Activated T-cell treated with anti-CD3 and anti-CD28 coated beads for 4 hours (primary cell): ENCODE measurements around the gene ACACA.
"Not testable (repeated sequence)": the region's sequence is repeated elsewhere in the genome, so short reads cannot be mapped to it uniquely, and the experiment has no call there.

Experiments used
- DNase-seq: peaks from one replicate; pipeline ENCODE4 v3.0.0-alpha.2; 2020

Gene ACACA

DNA sequence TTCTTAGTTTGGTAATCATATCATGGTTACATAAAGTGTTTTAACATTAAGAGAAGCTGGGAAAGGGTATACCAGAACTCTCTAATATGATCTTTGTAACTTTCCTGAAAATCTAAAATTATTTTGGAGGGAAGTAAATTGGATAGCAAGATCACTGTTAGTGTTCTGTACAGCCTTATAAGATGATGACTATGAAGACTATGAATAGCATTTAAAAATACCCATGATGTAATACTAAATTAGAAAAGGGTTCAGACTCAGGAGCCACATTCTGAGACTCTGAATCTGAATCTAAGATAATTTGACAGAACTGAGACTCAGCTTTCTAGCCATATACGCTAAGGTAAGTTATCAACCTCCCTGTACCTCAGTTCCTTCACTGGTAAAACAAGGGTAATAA, 238.9 kb downstream of the ACACA start:
- no peak for DNase-seq

DNA sequence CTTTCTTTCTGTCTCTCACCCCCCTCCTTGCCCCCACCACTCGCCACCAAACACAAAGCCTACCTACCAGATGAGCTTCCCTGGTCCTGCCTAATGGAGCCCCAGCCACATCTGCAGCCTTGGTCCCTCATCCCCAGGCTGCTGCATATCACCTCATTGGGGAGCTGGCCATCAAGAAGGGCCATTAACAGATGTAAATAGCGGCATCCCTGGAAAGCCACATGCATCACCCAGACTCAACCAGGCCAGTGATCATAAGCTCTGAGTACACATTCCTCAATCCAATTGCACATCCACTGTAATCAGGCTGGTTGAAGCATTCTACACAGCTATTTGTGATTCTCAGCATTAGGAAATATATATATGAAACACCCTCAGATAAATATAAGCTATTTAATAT, 242.6 kb downstream of the ACACA start:
- DNase-seq: no peak

DNA sequence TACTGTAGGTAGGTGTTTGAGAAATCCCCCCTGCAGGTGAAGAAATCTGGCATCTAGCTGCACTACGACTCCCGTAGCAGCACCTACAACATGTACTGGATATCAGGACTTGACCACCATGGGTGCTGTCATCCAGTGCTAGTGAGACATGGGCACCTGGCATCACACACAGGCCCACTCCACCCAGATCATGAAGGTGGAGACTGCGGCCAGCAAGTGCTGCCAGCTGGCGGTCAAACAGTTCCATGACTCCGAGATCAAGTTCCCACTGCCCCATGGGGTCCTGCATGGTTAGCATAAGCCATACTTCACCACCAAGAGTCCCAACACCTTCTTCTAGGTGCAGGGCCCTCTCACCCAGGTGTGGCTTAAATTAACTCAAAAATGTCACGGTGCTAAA, 243.8 kb downstream of the ACACA start:
- DNase-seq: no peak

DNA sequence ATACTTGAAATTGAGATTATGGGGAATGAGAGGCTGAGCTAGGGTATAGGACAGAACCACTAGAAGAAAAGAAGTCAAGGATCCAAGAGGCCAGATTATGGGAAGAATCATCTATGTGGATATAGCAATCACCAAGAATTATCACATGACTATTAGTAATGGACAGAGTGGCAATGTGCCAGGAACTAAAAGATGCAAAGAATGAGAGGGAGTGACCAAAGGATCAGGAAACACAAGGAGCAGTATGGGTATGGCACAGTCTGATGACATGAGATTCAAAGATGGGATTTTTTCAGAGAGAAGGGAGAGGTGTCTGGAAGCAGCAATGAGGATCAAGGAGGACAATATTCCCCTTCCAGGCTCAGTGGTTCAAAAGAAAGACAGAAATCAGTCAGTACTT, 245.7 kb downstream of the ACACA start:
- no peak for DNase-seq

DNA sequence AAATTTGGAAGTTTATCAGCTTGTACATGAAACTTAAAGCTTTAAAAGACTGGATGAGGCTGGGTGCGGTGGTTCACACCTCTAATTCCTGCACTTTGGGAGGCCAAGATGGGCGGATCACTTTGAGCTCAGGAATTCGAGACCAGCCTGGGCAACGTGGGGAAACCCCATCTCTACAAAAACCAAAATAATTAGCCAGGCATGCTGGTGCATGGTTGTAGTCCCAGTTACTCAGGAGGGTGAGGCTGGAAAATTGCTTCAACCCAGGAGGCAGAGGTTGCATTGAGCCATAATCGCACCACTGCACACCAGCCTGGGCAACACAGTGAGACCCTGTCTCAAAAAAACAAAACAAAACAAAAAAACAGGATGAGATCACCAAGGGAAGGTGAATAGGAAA, 248.3 kb downstream of the ACACA start:
- no peak for DNase-seq

DNA sequence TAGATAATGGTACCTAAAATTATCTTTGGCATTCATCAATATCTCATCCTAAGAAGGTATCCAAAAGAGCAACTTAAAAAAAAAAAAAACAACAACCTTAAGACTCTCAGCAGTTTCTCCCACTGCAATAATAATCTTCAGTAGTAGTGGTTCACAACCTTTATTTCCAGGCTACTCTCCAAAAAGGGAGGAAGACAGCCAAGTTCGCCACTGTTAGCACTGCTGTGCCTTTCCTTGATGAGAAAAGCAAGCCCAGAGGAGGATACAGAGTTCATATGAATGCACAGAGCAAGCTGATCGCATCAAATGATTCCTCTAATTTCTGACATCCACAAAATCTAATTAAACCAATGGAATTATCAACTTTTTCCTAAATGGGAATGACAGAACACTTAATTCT, 258.5 kb downstream of the ACACA start:
- no peak for DNase-seq

DNA sequence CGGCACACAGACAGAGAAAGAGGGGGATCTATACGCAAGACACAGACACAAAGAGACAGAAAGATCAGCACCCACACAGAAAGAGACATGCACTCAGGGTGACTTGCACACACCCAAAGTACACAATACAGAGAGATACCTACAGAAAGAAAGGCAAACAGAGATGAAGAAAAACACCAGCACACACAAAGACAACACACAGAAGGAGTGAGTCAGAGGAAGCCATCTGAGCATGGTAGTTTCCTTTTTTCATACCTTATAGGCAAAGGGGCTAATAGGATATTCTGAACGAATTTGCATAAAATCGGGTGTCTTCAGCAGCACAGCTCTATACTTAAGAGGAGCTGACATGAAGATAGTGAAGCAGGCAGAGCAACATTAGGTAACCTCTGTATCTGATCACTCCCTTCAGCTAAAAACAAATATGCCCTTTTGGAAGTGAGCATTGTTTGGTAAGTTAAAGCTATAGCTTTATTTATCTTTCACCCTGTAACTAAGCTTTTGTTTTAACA, 259.3 kb downstream of the ACACA start:
- DNase-seq: no peak

DNA sequence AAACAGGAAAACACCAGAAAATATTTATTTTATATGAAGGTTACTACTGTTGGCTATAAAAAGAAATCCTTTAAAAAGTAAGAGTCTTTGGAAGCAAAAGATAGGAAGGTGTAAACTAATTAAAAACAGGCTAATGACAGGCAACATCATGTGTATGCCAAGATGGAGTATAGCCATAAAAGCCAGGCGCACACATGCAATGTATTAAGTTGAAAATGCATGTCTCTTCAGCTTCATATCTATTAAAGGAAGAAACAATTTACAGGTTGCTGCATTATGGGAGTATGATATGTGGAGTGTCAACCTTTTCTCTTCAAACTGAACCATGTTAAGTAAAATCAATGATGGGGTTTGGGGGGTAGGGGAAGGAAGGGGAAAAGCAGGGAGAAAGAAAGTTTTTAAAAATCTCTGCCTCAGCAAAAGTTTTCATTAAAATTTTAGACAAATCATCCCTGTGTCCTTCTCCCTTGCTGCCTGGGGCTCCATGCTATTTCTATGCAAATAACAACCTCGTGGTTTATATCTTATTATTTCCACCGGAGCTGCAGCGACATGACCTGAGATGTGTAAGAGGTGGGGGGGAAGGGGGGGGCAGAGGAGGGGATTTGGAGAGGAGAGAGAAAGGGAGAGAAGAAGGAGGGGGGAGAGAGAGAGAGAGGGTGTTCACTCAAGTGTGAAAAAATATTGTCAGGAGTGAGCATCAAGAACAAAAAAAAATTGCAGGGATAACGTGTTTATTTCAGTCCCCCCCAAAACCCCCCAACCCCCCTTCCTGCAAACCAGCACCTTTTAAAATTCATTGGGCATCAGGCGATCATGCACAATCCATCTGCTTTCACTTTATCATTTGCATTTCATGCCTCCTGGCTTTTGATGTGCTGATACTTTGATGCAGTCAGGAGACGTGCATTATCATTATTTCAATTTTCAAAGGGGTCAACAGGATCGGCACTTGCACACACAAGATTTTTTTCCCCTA, 260.3 kb downstream of the ACACA start:
- no peak for DNase-seq

DNA sequence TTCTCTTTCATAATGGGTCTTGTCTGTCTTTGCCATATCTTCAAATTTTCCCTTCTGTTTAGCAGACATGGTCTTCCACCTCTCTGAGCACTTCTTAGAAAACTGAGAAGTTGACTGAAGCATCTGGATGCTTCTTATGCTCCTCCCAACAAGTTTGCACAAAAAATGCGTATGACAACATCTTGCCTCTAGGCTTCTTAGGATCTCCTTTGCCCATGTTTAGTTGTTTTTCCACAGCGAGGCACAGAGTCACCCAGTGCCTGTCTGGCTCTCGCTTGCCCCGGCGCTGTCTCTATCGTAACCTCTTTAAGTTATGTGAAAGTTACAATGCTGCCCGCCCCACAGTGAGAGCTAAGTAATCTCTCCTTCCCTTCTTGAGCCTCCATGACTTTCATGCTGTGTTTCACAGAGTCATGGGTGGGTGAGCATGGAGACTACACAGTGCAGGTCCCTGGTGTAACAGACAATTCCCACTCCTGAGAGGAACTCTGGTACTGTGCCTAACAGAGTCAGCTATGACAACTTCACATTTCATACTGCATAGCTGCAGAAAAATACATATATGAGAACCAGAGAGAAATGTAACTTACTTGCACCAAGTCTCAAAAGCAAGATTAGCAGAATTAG, 262.4 kb downstream of the ACACA start:
- DNase-seq: no peak

DNA sequence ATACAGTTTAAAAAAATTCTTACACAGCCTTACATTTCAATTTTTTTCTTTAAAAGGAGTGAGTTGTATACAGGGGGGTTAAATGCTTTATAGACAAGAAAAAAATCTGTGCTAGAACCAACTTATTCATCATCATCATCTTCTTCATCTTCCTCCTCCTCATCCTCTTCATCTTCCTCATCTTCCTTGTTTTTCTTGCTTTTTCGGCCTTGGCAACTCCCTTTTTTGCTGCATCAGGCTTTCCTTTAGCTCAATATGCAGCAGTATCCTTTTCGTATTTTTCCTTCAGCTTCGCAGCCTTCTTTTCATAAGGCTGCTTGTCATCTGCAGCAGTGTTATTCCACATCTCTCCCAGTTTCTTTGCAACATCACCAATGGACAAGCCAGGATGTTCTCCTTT, 263.1 kb downstream of the ACACA start:
- not testable (repeated sequence) for DNase-seq

DNA sequence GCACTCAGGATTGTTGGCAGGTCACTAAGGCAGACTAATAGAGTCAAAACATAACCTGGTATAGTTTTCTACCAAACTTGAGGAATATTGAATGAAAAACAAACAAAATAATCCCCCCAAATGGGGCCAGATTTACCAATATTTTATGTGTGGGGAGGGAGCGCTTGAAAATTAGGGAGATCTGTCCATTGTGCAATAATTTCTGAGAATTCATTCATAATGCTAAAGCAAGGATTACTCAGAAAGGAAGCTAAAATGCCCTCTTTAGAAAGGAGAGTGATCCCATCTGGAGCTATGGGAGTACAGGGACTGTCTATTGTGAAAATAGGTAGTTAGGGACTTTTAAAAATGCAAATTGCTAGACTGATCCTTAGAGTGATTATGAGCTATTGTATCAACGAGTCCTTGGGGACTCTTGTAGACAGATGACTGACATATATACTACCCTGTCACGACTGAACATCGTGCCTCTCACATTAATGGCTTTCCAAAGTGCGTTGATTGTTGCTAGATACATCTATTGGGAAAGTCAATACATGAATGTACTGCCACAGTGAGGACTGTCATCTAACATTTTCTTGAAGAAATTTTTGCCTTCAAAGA, 264.2 kb downstream of the ACACA start:
- DNase-seq: no peak

DNA sequence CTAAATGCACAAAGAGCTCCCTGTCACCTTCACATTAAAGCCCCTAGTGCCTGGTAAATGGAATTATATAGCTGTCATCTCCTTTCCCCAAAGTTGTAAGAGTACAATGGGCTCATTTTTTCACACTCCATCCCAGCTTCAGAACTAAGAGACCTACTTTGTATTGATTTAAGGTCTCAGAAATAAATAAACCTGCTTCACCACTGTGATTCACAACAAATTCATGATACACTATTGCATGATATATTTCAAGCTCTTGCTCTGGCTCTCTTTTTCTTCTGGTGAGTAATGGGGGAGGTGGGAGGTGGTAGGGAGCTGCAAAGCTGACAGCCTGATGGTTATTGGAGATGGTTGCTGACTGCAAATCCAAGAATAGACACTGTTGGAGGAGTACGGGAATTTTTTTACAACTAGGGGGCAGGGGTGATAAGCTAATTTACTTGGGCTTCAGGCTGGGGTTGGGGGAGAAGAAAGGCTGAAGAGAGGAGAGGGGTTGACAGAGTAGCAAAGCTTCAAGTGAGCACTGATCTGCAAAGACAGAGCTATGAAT, 268.0 kb downstream of the ACACA start:
- DNase-seq: no peak

DNA sequence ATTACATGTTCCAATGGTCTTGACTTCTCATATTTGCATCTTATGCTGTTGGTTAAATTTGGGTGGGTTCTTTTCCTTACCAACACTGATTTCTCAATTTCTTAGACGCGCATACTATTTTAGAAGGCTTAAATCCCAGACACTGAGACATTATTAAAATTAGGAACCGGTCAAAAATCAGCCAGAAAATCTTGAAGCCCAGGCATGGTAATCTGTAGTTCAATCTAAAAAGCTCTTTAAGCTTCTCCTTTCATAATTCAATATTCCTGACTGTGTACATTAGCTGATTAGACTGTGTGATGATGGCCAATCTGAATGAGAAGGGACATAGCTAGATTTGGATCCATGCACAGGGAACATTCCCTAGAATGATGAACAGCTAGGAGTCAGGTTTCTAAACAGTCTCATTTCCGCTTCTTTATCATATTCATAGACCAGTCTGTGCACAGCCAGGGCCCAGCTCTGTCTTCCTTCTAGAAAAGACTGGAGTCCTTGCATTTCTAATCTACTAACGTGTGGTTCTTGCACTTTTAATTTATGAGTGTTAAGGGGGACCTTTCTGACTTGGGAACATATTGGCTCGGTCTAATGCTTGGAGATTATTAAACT, 268.6 kb downstream of the ACACA start:
- no peak for DNase-seq

DNA sequence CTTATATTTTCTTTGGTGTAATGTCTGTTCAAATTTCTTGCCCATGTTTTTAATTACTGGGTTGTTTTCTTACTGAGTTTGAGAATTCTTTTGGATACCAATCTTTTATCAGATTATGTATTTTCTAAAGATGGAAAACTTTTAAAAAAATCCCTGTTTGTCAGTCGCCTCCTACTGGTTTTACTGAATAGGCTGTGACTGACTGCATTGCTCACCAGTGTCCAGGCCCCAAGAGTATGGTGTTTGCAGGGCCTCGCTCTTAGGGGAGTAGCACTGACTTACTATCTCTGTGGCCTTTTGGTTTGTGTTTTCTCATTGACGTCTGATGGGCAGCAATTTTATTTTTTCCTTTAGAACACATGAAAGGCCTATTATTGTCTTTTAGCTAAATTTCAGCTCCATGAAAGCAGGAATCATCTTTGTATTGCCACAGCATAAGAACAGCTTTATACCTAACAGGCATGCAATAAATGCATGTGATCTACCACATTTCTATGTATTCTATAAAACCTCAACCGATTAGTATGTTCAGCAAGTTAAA, 269.5 kb downstream of the ACACA start:
- DNase-seq: no peak

DNA sequence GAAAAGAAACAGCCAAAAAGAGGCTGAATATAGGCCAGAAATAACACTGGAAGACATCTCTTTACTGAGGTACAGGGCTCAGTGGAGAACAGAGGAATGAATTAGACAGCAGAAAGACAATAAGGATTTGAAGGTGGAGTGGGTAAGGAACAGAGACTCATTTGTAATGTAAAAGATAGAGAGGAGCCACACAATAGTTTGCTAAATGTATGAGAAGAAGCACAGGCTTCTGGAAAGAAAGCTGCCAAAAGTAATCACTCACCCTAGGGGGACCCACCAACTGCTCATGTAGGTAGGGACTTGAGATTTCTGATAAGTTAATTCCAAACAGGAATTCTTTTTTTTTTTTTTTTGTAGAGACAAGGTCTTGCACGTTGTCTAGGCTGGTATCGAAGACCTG, 271.1 kb downstream of the ACACA start:
- no peak for DNase-seq

DNA sequence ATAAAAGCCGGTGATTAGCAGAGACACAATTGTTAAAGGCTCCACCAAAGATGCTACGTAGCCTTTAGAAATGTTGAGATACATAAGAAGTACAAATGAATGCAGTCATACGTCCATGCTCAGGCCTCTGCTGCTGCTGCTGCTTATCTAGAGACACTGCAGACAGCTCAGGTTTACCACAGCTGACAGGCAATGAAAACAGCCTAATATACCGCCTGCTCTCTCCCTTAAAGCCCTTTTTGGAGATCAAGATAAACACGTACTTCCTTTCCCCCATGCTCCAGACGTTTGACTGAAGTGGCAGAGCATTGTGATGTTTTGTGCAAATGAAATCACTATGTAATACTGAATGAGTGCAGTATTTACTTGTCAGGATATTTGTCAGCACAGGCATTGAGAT, 272.6 kb downstream of the ACACA start:
- no peak for DNase-seq

DNA sequence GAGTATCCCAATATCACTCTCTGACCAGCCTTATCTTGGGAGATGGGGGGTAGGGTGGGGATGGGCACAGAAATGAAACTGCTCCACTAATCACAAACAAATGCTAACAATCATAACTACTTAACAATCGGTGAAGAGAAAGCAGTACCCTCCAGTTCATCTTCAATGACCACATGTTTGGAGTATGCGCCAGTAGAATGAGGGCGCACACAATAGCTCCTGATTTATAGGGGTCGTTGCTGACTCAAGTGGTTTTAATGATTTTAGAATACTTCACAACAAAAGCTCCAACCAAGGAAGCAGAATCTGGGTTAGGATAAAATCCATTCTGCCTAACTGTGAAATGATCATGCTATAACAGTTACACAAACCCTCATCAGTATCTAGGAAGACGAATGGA, 273.5 kb downstream of the ACACA start:
- DNase-seq: no peak

DNA sequence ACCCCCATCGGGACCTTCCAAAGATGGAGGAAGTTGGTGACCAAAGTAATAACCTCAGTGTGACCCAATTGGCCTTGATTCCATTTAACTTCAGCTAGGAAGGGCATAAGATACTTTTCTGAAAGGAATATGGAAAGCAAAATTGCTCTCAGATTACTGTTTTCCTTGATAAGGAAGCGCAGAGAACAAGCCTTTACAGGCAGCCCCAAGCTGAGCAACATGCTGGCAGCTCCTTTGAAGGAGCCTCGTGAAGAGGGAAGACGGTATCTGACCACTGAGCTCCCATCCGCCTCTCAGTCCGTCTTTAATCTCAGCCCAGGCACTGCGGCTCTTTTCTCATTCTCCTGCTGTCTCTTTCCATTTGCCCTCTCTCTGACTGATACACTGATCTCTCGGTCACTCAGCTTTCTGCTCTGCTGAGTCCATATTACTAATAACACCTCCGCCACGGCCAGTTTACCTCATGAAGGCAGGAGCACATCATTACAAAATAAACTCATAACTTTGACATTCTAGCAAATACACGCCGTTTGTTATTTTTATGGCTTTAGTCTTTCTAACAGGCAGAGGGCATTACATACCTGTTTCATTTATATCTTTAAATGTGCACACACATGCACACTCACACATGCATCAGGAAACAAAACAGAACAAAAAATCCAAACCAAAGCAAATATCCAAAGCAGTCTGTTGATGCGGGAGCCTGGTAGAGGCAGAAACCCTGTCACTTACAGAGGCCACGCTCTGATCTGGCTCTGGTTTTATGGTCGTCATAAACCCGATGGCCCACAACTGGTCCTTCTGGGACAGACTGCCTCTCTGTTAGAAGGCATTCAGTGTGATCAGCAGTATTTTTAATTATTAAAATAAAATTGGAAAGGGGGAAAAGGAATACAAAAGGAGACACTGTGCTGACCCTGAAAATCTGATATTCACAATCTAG, 274.7 kb downstream of the ACACA start:
- DNase-seq: no peak

DNA sequence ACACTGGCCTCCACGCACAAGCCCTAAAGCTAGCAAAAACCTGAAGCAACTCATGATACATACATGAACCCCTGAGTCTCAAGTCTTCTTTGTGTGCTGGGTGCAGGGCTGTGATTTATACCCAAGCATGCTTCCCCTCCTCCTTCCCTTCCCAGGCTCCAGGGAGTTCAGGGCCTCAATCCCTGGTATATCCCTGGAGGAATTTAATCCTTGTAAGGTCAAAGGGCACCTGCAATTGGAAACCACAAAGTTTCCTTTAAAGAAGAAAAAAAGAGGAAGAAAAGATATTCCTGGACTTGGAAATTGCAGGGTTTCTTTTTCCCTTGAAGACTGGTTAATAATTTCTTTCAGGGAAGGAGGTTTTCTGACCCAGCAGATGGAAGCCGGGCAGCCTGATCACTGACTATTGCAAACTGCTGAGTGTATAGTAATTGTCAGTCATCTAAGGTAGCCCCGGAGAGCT, 275.6 kb downstream of the ACACA start:
- DNase-seq: no peak

DNA sequence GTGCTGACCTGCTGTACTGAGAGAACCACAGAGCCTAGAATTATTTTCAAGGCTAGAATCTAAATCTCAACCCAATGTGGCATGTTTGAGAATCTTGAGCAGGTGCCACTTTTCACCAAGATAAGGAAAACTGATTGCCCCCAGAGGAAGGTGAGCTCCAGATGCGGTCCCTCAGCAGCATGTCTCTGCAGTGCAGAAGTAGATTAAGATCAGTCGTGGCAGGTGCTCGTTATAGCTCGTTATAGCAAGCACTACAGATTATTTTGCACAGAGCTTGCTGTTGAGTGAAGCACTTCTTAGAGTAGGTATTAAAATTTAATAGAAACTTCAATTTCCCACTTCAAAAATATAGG, 281.8 kb downstream of the ACACA start:
- no peak for DNase-seq
